ENCODE data around the gene FGL2.

DNA sequence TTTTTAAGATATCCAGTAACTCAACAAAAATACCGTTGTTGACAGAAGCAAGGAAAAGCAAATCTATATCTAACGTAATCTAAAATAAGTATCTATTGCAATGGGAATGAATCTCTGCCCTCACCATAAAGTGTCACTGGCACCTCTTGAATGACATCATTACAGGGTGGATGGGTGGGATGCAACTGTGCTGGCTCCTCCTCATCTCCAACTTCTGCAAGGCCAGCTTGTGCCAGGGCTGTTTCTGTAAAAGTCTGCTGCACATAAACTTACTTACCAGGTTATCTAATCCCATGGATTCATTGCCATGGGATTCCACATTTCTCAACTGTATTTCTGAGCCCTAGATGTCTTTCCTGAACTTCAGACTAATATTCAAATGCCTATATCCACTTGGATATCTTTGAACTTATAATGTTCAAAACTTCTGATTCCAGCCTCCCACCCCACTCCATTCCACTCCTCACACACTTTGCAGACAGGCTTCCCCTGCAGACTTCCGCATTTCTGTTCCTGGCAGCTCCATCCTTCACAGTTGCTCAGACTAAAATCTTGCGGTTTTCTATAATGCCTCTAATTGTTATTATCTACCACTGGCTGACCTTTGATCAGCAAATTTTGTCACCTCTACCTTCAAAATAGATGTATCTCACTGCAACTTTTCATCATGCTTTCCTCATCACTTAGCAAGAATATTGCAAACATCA is 10.7 kb downstream of the FGL2 start:
- TF ChIP-seq, protein P1, sequence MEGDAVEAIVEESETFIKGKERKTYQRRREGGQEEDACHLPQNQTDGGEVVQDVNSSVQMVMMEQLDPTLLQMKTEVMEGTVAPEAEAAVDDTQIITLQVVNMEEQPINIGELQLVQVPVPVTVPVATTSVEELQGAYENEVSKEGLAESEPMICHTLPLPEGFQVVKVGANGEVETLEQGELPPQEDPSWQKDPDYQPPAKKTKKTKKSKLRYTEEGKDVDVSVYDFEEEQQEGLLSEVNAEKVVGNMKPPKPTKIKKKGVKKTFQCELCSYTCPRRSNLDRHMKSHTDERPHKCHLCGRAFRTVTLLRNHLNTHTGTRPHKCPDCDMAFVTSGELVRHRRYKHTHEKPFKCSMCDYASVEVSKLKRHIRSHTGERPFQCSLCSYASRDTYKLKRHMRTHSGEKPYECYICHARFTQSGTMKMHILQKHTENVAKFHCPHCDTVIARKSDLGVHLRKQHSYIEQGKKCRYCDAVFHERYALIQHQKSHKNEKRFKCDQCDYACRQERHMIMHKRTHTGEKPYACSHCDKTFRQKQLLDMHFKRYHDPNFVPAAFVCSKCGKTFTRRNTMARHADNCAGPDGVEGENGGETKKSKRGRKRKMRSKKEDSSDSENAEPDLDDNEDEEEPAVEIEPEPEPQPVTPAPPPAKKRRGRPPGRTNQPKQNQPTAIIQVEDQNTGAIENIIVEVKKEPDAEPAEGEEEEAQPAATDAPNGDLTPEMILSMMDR (IDR thresholded peaks at IDR 0.05): no peak
- no peak for TF ChIP-seq POLR2A (IDR thresholded peaks at IDR 0.05)
- TF ChIP-seq POLR2AphosphoS5 (IDR thresholded peaks at IDR 0.05): no peak
